SJCRH30 (cell line): ENCODE results near the gene SSTR5. TPM values are rescaled to one million over a fixed set of nuclear protein-coding genes. Genes with fewer than 3 reads are reported as not detected.
"Not testable (repeated sequence)": the region's sequence is repeated elsewhere in the genome, so short reads cannot be mapped to it uniquely, and the experiment has no call there.

Experiments
- DNase-seq, 2 experiments: peaks; one replicate each; pipeline ENCODE4 v3.0.0-alpha.2; 2015 to 2020
- H3K27ac ChIP-seq: fragments of 250-450 bp; sonication (Bioruptor Pico); 2 replicates; pipeline ENCODE4 v1.5.1; 2020; ENCODE audit warnings: mild to moderate bottlenecking, moderate library complexity
- H3K27me3 ChIP-seq: fragments of 250-450 bp; sonication (Bioruptor Pico); 2 replicates; pipeline ENCODE4 v1.5.1; 2020; ENCODE audit warnings: mild to moderate bottlenecking, moderate library complexity
- H3K36me3 ChIP-seq: fragments of 250-450 bp; sonication (Bioruptor Pico); 2 replicates; pipeline ENCODE4 v1.5.1; 2020; ENCODE audit warnings: mild to moderate bottlenecking, moderate library complexity
- H3K4me1 ChIP-seq: fragments of 250-450 bp; sonication (Bioruptor Pico); 2 replicates; pipeline ENCODE4 v1.5.1; 2020; ENCODE audit warnings: mild to moderate bottlenecking, moderate library complexity
- H3K4me3 ChIP-seq: fragments of 250-450 bp; sonication (Bioruptor Pico); 2 replicates; pipeline ENCODE4 v1.5.1; 2020; ENCODE audit warnings: mild to moderate bottlenecking, moderate library complexity
- H3K9me3 ChIP-seq: fragments of 250-450 bp; sonication (Bioruptor Pico); replicated peaks from 2 replicates; pipeline ENCODE4 v1.5.1; 2020; ENCODE audit warnings: mild to moderate bottlenecking, moderate library complexity
- total RNA-seq: library from RNA; depleted of rRNA; stranded (reverse); fragments of >200 nt; shearing (Covaris generic); gene quantifications from 2 replicates; pipeline ENCODE4 v1.2.3, GENCODE V29; 2014

The SSTR5 gene
- total RNA-seq, 1 experiment from 2014 or later = 3.7 TPM

GRCh38 chr16:1092685-1093283, 20.2 kb downstream of the SSTR5 start:
- not testable (repeated sequence) for H3K27ac ChIP-seq, H3K36me3 ChIP-seq, H3K4me3 ChIP-seq, H3K9me3 ChIP-seq, DNase-seq
- H3K27me3 ChIP-seq = peaks cover 13% of the 10 kb centered on the region; the same call in 1 of the 2 replicates
- peaks cover 32% of the 10 kb centered on the region for H3K4me1 ChIP-seq

GRCh38 chr16:1093284-1094123, 21.0 kb downstream of the SSTR5 start:
- Histone ChIP-seq H3K4me3 (no peak overlapping the region), H3K4me1 (peaks cover 32% of the 10 kb centered on the region), H3K9me3 (no peaks in the 10 kb centered on the region), H3K27ac (no peak overlapping the region), H3K27me3 (peaks cover 13% of the 10 kb centered on the region; the same call in 1 of the 2 replicates), H3K36me3 (no peaks in the 10 kb centered on the region)
- no peak for DNase-seq

DNA sequence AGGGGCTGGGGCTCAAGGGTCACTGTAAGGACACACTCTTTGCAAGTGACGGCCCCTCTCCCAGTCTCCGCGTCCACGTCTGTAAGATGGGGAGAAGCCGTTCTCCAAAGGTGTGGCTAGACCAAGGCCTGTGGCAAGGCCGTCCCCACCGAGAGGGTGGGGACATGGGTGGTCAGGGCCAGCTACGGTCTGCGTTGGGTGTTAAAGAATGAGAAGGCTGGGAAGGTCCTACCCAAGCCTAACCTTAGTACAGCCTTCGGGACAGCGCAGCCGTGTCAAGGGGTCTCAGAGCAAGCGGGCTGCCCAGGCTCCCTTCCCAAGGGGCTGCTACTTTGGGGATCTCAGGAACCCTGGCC, 21.6 kb downstream of the SSTR5 start:
- DNase-seq = peak in 1 of 2 experiments; percentile 64
- Histone ChIP-seq H3K27me3 (peaks cover 13% of the 10 kb centered on the region; the same call in 1 of the 2 replicates), H3K4me1 (peaks cover 34% of the 10 kb centered on the region), H3K4me3 (no peak overlapping the region), H3K9me3 (no peaks in the 10 kb centered on the region), H3K36me3 (no peaks in the 10 kb centered on the region), H3K27ac (no peak overlapping the region)

DNA sequence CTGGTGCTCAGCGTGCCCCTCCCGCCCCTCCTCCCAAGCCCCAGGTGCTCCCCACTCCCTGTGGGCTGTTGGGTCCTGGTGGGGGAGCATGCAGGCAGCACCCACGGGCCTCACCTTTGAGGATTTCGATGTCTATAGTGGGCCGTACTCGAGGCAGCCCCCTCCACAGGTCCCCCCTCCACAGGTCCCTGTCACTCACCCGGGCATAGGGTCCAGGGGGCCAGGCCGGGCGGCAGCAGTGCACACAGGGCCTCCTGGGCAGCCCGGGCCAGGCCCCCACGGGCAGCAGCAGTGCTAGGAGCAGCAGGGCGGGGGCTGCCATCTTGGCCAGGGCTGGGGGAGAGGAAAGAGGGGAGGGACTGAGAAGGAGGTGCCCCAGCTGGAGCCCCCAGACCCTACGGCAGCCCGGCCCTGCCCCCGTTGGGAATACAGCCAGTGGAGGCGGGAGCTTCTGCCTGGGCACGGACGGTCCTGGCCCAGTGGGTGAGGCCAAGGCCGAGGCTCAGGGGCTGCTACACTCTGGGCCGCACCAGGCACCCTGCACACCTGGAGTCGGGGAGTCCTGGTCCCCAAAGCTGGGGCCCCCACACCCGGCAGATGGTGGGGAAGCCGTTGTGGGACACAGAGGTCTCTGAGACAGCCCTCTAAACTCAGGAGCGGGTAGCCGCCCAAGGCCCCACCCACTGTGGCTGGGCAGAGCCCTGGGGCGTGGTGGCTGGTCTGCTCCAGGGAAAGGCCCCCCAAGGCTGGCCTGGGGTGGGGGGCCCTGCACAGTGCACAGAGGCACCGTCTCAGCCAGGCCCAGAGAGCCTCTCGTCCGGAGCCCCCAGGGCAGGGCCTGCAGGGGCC, 22.3 kb downstream of the SSTR5 start:
- Histone ChIP-seq H3K27ac (no peak overlapping the region), H3K9me3 (no peaks in the 10 kb centered on the region), H3K4me1 (peaks cover 38% of the 10 kb centered on the region), H3K27me3 (peaks cover 13% of the 10 kb centered on the region; the same call in 1 of the 2 replicates), H3K4me3 (no peak overlapping the region), H3K36me3 (no peaks in the 10 kb centered on the region)
- no peak for DNase-seq

GRCh38 chr16:1095450-1096168, 23.1 kb downstream of the SSTR5 start:
- H3K36me3 ChIP-seq = no peaks in the 10 kb centered on the region
- H3K27ac ChIP-seq = no peak overlapping the region
- DNase-seq = no peak
- H3K9me3 ChIP-seq = no peaks in the 10 kb centered on the region
- H3K4me1 ChIP-seq = peaks cover 33% of the 10 kb centered on the region
- peaks cover 13% of the 10 kb centered on the region; the same call in 1 of the 2 replicates for H3K27me3 ChIP-seq
- H3K4me3 ChIP-seq = no peak overlapping the region

GRCh38 chr16:1096169-1097082, 23.9 kb downstream of the SSTR5 start, which contains the start of gene C1QTNF8:
Gene C1QTNF8, minus strand, starts transcription at chr16:1096244. Its CDS starts 1,322 bp downstream, at chr16:1094922.
- no peaks in the 10 kb centered on the region for H3K36me3 ChIP-seq
- peaks cover 13% of the 10 kb centered on the region; the same call in 1 of the 2 replicates for H3K27me3 ChIP-seq
- H3K4me3 ChIP-seq = no peak within 1 kb of the TSS
- no peaks in the 10 kb centered on the region for H3K9me3 ChIP-seq
- H3K4me1 ChIP-seq = peaks cover 25% of the 10 kb centered on the region
- no peak for DNase-seq
- H3K27ac ChIP-seq = no peak within 1 kb of the TSS

- Histone ChIP-seq H3K4me3 (no peak overlapping the region), H3K27me3 (peaks cover 13% of the 10 kb centered on the region; the same call in 1 of the 2 replicates), H3K9me3 (no peaks in the 10 kb centered on the region), H3K4me1 (peaks cover 24% of the 10 kb centered on the region), H3K27ac (no peak overlapping the region), H3K36me3 (no peaks in the 10 kb centered on the region)
- DNase-seq = no peak
Observed at GRCh38 chr16:1097156-1097555, 24.6 kb downstream of the SSTR5 start.

- H3K4me3 ChIP-seq = no peak overlapping the region
- H3K4me1 ChIP-seq = peaks cover 24% of the 10 kb centered on the region
- H3K27me3 ChIP-seq = peaks cover 13% of the 10 kb centered on the region; the same call in 1 of the 2 replicates
- H3K36me3 ChIP-seq = no peaks in the 10 kb centered on the region
- H3K27ac ChIP-seq = no peak overlapping the region
- DNase-seq = no peak
- H3K9me3 ChIP-seq = no peaks in the 10 kb centered on the region
Observed at GRCh38 chr16:1097800-1098199, 25.3 kb downstream of the SSTR5 start.

GRCh38 chr16:1098266-1098991, 25.9 kb downstream of the SSTR5 start:
- Histone ChIP-seq H3K4me3 (peak overlapping the region; percentile 29), H3K36me3 (no peaks in the 10 kb centered on the region), H3K9me3 (no peaks in the 10 kb centered on the region), H3K27ac (no peak overlapping the region), H3K27me3 (peaks cover 13% of the 10 kb centered on the region; the same call in 1 of the 2 replicates), H3K4me1 (peaks cover 24% of the 10 kb centered on the region)
- no peak for DNase-seq

GRCh38 chr16:1099189-1100083, 26.9 kb downstream of the SSTR5 start:
- peak; percentile 75 to 76 for DNase-seq
- H3K4me1 ChIP-seq = peaks cover 28% of the 10 kb centered on the region
- H3K27me3 ChIP-seq = peaks cover 13% of the 10 kb centered on the region; the same call in 1 of the 2 replicates
- peak overlapping the region; percentile 29 for H3K4me3 ChIP-seq
- no peaks in the 10 kb centered on the region for H3K9me3 ChIP-seq
- H3K27ac ChIP-seq = no peak overlapping the region
- H3K36me3 ChIP-seq = no peaks in the 10 kb centered on the region

- DNase-seq = no peak
- Histone ChIP-seq H3K27me3 (peaks cover 13% of the 10 kb centered on the region; the same call in 1 of the 2 replicates), H3K27ac (no peak overlapping the region), H3K4me3 (no peak overlapping the region), H3K9me3 (no peaks in the 10 kb centered on the region), H3K4me1 (peaks cover 28% of the 10 kb centered on the region), H3K36me3 (no peaks in the 10 kb centered on the region)
Observed at GRCh38 chr16:1100084-1100800, 27.7 kb downstream of the SSTR5 start.
